ENCODE measurements around the gene MMP17. TPM values are rescaled to one million over a fixed set of nuclear protein-coding genes. Genes with fewer than 3 reads are reported as not detected.

The MMP17 gene
- total RNA-seq, 5 donors from 2014 or later (not counting 1 experiment from before 2014, with no cell fraction given): 0.58 to 2.7 (median 1.2) TPM

- CTCF ChIA-PET: no interaction called here
- H3K27ac ChIP-seq (ENCODE audit: low read length): no peak overlapping the region
- H3K9me3 ChIP-seq: no peaks in the 10 kb centered on the region
- H3K4me1 ChIP-seq (ENCODE audit: control insufficient read depth in 1 of 2, extremely low read depth in 1 of 2, insufficient read depth in 2 of 2, low read length in 2 of 2): peaks cover 0 to 9% of the 10 kb centered on the region in 2 experiments
- no peak for ATAC-seq (replicated peaks in 1 of 4)
- H3K36me3 ChIP-seq (ENCODE audit: control insufficient read depth in 2 of 2, extremely low read depth in 1 of 2, insufficient read depth in 1 of 2, low read length in 1 of 2): no peaks in the 10 kb centered on the region
- H3K4me3 ChIP-seq (ENCODE audit: control insufficient read depth in 1 of 2, extremely low read depth in 1 of 2, low read length in 1 of 2): no peak overlapping the region
- POLR2A ChIA-PET: no interaction called here
- DNase-seq: no peak
- Mint-ChIP-seq H3K9me3 (no peaks in the 10 kb centered on the region), H3K36me3 (no peaks in the 10 kb centered on the region), H3K27me3 (peaks cover 10 to 23% of the 10 kb centered on the region in 2 donors), H3K4me1 (peaks cover 5% of the 10 kb centered on the region in 3 donors), H3K4me3 (no peak overlapping the region), H3K27ac (no peak overlapping the region)
- 71% methylated on average over 7 of the region's 7 CpGs for WGBS (ENCODE audit: insufficient coverage)
- peaks cover 0 to 43% of the 10 kb centered on the region in 2 experiments for H3K27me3 ChIP-seq (replicated peaks in 1 of 2; ENCODE audit: control insufficient read depth in 2 of 2, extremely low read depth in 1 of 2, insufficient read depth in 2 of 2, low read length in 1 of 2)
These were observed 7.5 kb downstream of the MMP17 start for GRCh38 chr12:131835616-131836171.

GRCh38 chr12:131836193-131836592 lies 8.0 kb downstream of the MMP17 start:
- POLR2A ChIA-PET: no interaction called here
- peaks cover 0 to under 1% (median under 1%) of the 10 kb centered on the region in 3 donors for H3K4me1 Mint-ChIP-seq
- no peak for ATAC-seq (replicated peaks in 1 of 4)
- Histone ChIP-seq H3K4me3 (ENCODE audit: control insufficient read depth in 1 of 2, extremely low read depth in 1 of 2, low read length in 1 of 2) (no peak overlapping the region), H3K27me3 (replicated peaks in 1 of 2; ENCODE audit: control insufficient read depth in 2 of 2, extremely low read depth in 1 of 2, insufficient read depth in 2 of 2, low read length in 1 of 2) (peaks cover 0 to 41% of the 10 kb centered on the region in 2 experiments), H3K27ac (ENCODE audit: low read length) (no peak overlapping the region), H3K9me3 (no peaks in the 10 kb centered on the region), H3K36me3 (ENCODE audit: control insufficient read depth in 2 of 2, extremely low read depth in 1 of 2, insufficient read depth in 1 of 2, low read length in 1 of 2) (no peaks in the 10 kb centered on the region), H3K4me1 (ENCODE audit: control insufficient read depth in 1 of 2, extremely low read depth in 1 of 2, insufficient read depth in 2 of 2, low read length in 2 of 2) (peaks cover 0 to 4% of the 10 kb centered on the region in 2 experiments)
- H3K36me3 Mint-ChIP-seq: no peaks in the 10 kb centered on the region
- H3K9me3 Mint-ChIP-seq: no peaks in the 10 kb centered on the region
- WGBS (ENCODE audit: insufficient coverage): 55% methylated on average over 3 of the region's 3 CpGs
- no peak overlapping the region for H3K27ac Mint-ChIP-seq
- CTCF ChIA-PET: no interaction called here
- H3K4me3 Mint-ChIP-seq: no peak overlapping the region
- DNase-seq: no peak
- peaks cover 7 to 18% of the 10 kb centered on the region in 2 donors for H3K27me3 Mint-ChIP-seq

GRCh38 chr12:131836714-131837397 lies 8.7 kb downstream of the MMP17 start:
- Mint-ChIP-seq H3K4me1 (no peaks in the 10 kb centered on the region), H3K9me3 (no peaks in the 10 kb centered on the region), H3K4me3 (no peak overlapping the region), H3K27me3 (peaks cover 7 to 14% of the 10 kb centered on the region in 2 donors), H3K27ac (no peak overlapping the region), H3K36me3 (no peaks in the 10 kb centered on the region)
- no peaks in the 10 kb centered on the region for H3K4me1 ChIP-seq (ENCODE audit: control insufficient read depth in 1 of 2, extremely low read depth in 1 of 2, insufficient read depth in 2 of 2, low read length in 2 of 2)
- no peaks in the 10 kb centered on the region for H3K36me3 ChIP-seq (ENCODE audit: control insufficient read depth in 2 of 2, extremely low read depth in 1 of 2, insufficient read depth in 1 of 2, low read length in 1 of 2)
- H3K4me3 ChIP-seq (ENCODE audit: control insufficient read depth in 1 of 2, extremely low read depth in 1 of 2, low read length in 1 of 2): no peak overlapping the region
- ChIA-PET POLR2A (no interaction called here), CTCF (no interaction called here)
- H3K9me3 ChIP-seq: no peaks in the 10 kb centered on the region
- DNase-seq (no peak), ATAC-seq (replicated peaks in 1 of 4) (no peak)
- peaks cover 0 to 35% of the 10 kb centered on the region in 2 experiments for H3K27me3 ChIP-seq (replicated peaks in 1 of 2; ENCODE audit: control insufficient read depth in 2 of 2, extremely low read depth in 1 of 2, insufficient read depth in 2 of 2, low read length in 1 of 2)
- no peak overlapping the region for H3K27ac ChIP-seq (ENCODE audit: low read length)
- 67% methylated on average over 12 of the region's 13 CpGs for WGBS (ENCODE audit: insufficient coverage)

- POLR2A ChIA-PET: no interaction called here
- H3K36me3 Mint-ChIP-seq: no peaks in the 10 kb centered on the region
These were observed 12.6 kb downstream of the MMP17 start for GRCh38 chr12:131840643-131841416.

GRCh38 chr12:131841547-131841946 lies 13.4 kb downstream of the MMP17 start:
- Mint-ChIP-seq H3K9me3 (no peaks in the 10 kb centered on the region), H3K4me1 (no peaks in the 10 kb centered on the region), H3K27me3 (peaks cover 0 to under 1% of the 10 kb centered on the region in 2 donors), H3K36me3 (no peaks in the 10 kb centered on the region), H3K27ac (no peak overlapping the region), H3K4me3 (no peak overlapping the region)
- no peak overlapping the region for H3K27ac ChIP-seq (ENCODE audit: low read length)
- ATAC-seq (replicated peaks in 1 of 4) (no peak), DNase-seq (no peak)
- no peak overlapping the region for H3K4me3 ChIP-seq (ENCODE audit: control insufficient read depth in 1 of 2, extremely low read depth in 1 of 2, low read length in 1 of 2)
- 93% methylated on average over 22 of the region's 22 CpGs for WGBS (ENCODE audit: insufficient coverage)
- ChIA-PET CTCF (no interaction called here), POLR2A (no interaction called here)
- no peaks in the 10 kb centered on the region for H3K9me3 ChIP-seq
- H3K36me3 ChIP-seq (ENCODE audit: control insufficient read depth in 2 of 2, extremely low read depth in 1 of 2, insufficient read depth in 1 of 2, low read length in 1 of 2): no peaks in the 10 kb centered on the region
- peaks cover 0 to 14% of the 10 kb centered on the region in 2 experiments for H3K27me3 ChIP-seq (replicated peaks in 1 of 2; ENCODE audit: control insufficient read depth in 2 of 2, extremely low read depth in 1 of 2, insufficient read depth in 2 of 2, low read length in 1 of 2)
- no peaks in the 10 kb centered on the region for H3K4me1 ChIP-seq (ENCODE audit: control insufficient read depth in 1 of 2, extremely low read depth in 1 of 2, insufficient read depth in 2 of 2, low read length in 2 of 2)

More at GRCh38 chr12:131840643-131841416, 12.6 kb downstream of the MMP17 start:
- Mint-ChIP-seq H3K27ac (no peak overlapping the region), H3K27me3 (no peaks in the 10 kb centered on the region), H3K9me3 (no peaks in the 10 kb centered on the region), H3K4me3 (no peak overlapping the region), H3K4me1 (no peaks in the 10 kb centered on the region)
- Histone ChIP-seq H3K4me1 (ENCODE audit: control insufficient read depth in 1 of 2, extremely low read depth in 1 of 2, insufficient read depth in 2 of 2, low read length in 2 of 2) (no peaks in the 10 kb centered on the region), H3K27me3 (replicated peaks in 1 of 2; ENCODE audit: control insufficient read depth in 2 of 2, extremely low read depth in 1 of 2, insufficient read depth in 2 of 2, low read length in 1 of 2) (peaks cover 0 to 14% of the 10 kb centered on the region in 2 experiments), H3K36me3 (ENCODE audit: control insufficient read depth in 2 of 2, extremely low read depth in 1 of 2, insufficient read depth in 1 of 2, low read length in 1 of 2) (no peaks in the 10 kb centered on the region), H3K9me3 (no peaks in the 10 kb centered on the region), H3K27ac (ENCODE audit: low read length) (no peak overlapping the region), H3K4me3 (ENCODE audit: control insufficient read depth in 1 of 2, extremely low read depth in 1 of 2, low read length in 1 of 2) (no peak overlapping the region)
- 94% methylated on average over 44 of the region's 46 CpGs for WGBS (ENCODE audit: insufficient coverage)
- CTCF ChIA-PET: no interaction called here
- DNase-seq (no peak), ATAC-seq (replicated peaks in 1 of 4) (no peak)

- POLR2A ChIA-PET: no interaction called here
- Histone ChIP-seq H3K27me3 (replicated peaks in 1 of 2; ENCODE audit: control insufficient read depth in 2 of 2, extremely low read depth in 1 of 2, insufficient read depth in 2 of 2, low read length in 1 of 2) (peaks cover 0 to 14% of the 10 kb centered on the region in 2 experiments), H3K9me3 (no peaks in the 10 kb centered on the region), H3K4me1 (ENCODE audit: control insufficient read depth in 1 of 2, extremely low read depth in 1 of 2, insufficient read depth in 2 of 2, low read length in 2 of 2) (no peaks in the 10 kb centered on the region), H3K36me3 (ENCODE audit: control insufficient read depth in 2 of 2, extremely low read depth in 1 of 2, insufficient read depth in 1 of 2, low read length in 1 of 2) (no peaks in the 10 kb centered on the region), H3K4me3 (ENCODE audit: control insufficient read depth in 1 of 2, extremely low read depth in 1 of 2, low read length in 1 of 2) (no peak overlapping the region), H3K27ac (ENCODE audit: low read length) (no peak overlapping the region)
- Mint-ChIP-seq H3K4me1 (no peaks in the 10 kb centered on the region), H3K36me3 (no peaks in the 10 kb centered on the region), H3K4me3 (no peak overlapping the region), H3K27ac (no peak overlapping the region), H3K9me3 (no peaks in the 10 kb centered on the region), H3K27me3 (peaks cover 0 to 2% of the 10 kb centered on the region in 2 donors)
- CTCF ChIA-PET: interaction anchor here in 1 of 2 donors (0.7 kb wide), 1 partner anchor 59 kb away, joined by 3 read pairs; no protein-coding TSS in a partner anchor
- 93% methylated on average over 13 of the region's 15 CpGs for WGBS (ENCODE audit: insufficient coverage)
- DNase-seq (no peak), ATAC-seq (replicated peaks in 1 of 4) (no peak)
These were observed 14.0 kb downstream of the MMP17 start for GRCh38 chr12:131842169-131842568.

All from T-cell (primary cell).